Thyroid gland (tissue), 4 donors: ENCODE data around the gene TNIK. TPM values are rescaled to one million over a fixed set of nuclear protein-coding genes. Genes with fewer than 3 reads are reported as not detected.

Experiments
- DNase-seq, 2 donors: peaks; one replicate each; pipeline ENCODE4 v3.0.0-alpha.2; 2019
- H3K27ac ChIP-seq, 3 donors: fragments of 200-600 bp; sonication (generic); 1 replicate in 2 of 3; 2 replicates in 1 of 3; pipeline ENCODE4 v1.5.1; 2016 to 2019; ENCODE audit warnings: mild to moderate bottlenecking in 1 of 3, moderate library complexity in 1 of 3
- H3K27me3 ChIP-seq: fragments of 200-600 bp; sonication (generic); one replicate; pipeline ENCODE4 v1.5.1; 2019
- H3K36me3 ChIP-seq, 2 donors: fragments of 200-600 bp; sonication (generic); one replicate each; pipeline ENCODE4 v1.5.1; 2016 to 2019
- H3K4me1 ChIP-seq, 2 donors: fragments of 200-600 bp; sonication (generic); one replicate each; pipeline ENCODE4 v1.5.1; 2017 to 2019
- H3K4me3 ChIP-seq, 3 donors: fragments of 200-600 bp; sonication (generic); replicated peaks in 1 of 3; 1 replicate in 2 of 3; 2 replicates in 1 of 3; pipeline ENCODE4 v1.5.1; 2016; ENCODE audit warnings: mild to moderate bottlenecking in 1 of 3
- H3K9me3 ChIP-seq: fragments of 200-600 bp; sonication (generic); one replicate; pipeline ENCODE4 v1.5.1; 2017
- POLR2A ChIP-seq, 2 donors: fragments of 450-650 bp; IDR thresholded peaks; one replicate each; pipeline ENCODE4 v1.6.1; 2017; ENCODE audit warnings: antibody characterized with exemption in 2 of 2, mild to moderate bottlenecking in 2 of 2, moderate library complexity in 1 of 2
- WGBS, 2 donors: methylation state at CpG; one replicate each; pipeline ENCODE4 v1.1.5; 2017; 5-methylcytosine and 5-hydroxymethylcytosine counted together
- intact Hi-C: fragments of 100-400 bp; cut with DNase I; formaldehyde crosslinking; loops from one replicate; pipeline ENCODE4 v1.15.1; 2023
- total RNA-seq, 4 donors: library from RNA; depleted of rRNA; stranded (reverse); fragments of >200 nt; gene quantifications; one replicate each; pipeline ENCODE4 v1.2.3, GENCODE V29; 2016
- TF ChIP-seq, protein P1 (sequence below), 6 experiments: fragments of 200-600 bp in 3 of 6; fragments of 450-650 bp in 3 of 6; sonication (generic) in 3 of 6; IDR thresholded peaks; one replicate each; pipeline ENCODE4 v1.5.1; 2016 to 2019; ENCODE audit warnings: antibody characterized with exemption in 6 of 6, mild to moderate bottlenecking in 2 of 6, inconsistent platforms in 1 of 6, moderate library complexity in 1 of 6

Gene TNIK
- total RNA-seq, 4 donors from 2014 or later = 29.7 to 84.1 (median 48.9) TPM

DNA sequence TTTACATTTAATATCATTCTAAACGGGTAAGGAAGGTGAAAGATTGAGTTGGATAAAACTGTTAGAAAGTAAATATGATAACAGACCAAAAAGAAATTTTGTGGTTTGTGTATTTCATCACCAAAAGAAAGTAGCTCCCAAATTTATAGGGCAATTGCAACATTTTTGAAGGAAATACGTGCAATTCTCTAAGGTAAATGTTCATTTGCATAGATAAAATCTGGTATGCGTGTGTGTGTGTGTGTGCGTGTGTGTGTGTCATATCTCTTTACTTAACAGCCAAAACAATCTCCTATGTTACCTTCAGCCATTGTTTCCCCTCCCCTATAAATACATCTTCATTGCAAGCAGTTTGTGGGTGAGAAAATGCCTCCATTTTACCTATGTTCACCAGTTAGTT is 208.4 kb downstream of the TNIK start:
- H3K27me3 ChIP-seq = no peaks in the 10 kb centered on the region
- no peak overlapping the region for H3K4me3 ChIP-seq
- intact Hi-C loops = no loop called here
- no peaks in the 10 kb centered on the region for H3K36me3 ChIP-seq
- H3K4me1 ChIP-seq = peaks cover 7 to 10% of the 10 kb centered on the region in 2 donors
- no peak for DNase-seq
- no peak for TF ChIP-seq POLR2A (IDR thresholded peaks at IDR 0.05)
- TF ChIP-seq, protein P1, sequence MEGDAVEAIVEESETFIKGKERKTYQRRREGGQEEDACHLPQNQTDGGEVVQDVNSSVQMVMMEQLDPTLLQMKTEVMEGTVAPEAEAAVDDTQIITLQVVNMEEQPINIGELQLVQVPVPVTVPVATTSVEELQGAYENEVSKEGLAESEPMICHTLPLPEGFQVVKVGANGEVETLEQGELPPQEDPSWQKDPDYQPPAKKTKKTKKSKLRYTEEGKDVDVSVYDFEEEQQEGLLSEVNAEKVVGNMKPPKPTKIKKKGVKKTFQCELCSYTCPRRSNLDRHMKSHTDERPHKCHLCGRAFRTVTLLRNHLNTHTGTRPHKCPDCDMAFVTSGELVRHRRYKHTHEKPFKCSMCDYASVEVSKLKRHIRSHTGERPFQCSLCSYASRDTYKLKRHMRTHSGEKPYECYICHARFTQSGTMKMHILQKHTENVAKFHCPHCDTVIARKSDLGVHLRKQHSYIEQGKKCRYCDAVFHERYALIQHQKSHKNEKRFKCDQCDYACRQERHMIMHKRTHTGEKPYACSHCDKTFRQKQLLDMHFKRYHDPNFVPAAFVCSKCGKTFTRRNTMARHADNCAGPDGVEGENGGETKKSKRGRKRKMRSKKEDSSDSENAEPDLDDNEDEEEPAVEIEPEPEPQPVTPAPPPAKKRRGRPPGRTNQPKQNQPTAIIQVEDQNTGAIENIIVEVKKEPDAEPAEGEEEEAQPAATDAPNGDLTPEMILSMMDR (IDR thresholded peaks at IDR 0.05) = no peak
- H3K9me3 ChIP-seq = no peaks in the 10 kb centered on the region
- WGBS, 2 donors = 79 to 94% methylated on average over 4 of the region's 4 CpGs
- no peak overlapping the region for H3K27ac ChIP-seq

DNA sequence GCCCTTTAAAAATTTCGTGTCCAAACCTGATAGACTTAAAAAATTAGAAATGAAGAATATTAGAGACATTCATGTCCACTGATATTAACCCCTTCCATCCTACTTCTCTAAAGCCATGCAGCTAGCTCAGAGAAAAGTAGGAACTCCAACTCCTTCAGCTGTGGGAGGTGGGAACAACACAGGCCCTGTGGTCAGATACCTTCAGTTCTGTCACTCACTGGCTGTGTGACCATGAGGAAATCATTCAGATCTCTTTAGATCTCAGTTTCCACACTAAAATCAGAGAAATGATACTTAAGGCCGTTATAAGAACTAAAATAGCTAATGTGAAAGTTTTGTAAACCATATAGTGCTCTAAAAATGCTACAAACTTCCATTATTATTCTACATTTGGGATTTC is 209.8 kb downstream of the TNIK start:
- intact Hi-C loops = no loop called here
- no peaks in the 10 kb centered on the region for H3K27me3 ChIP-seq
- TF ChIP-seq, protein P1 (IDR thresholded peaks at IDR 0.05) = no peak
- TF ChIP-seq POLR2A (IDR thresholded peaks at IDR 0.05) = no peak
- H3K27ac ChIP-seq = no peak overlapping the region
- H3K36me3 ChIP-seq = no peaks in the 10 kb centered on the region
- WGBS, 2 donors = 93 to 94% methylated on average over 2 of the region's 2 CpGs
- H3K4me1 ChIP-seq = peaks cover 2 to 4% of the 10 kb centered on the region in 2 donors
- H3K9me3 ChIP-seq = no peaks in the 10 kb centered on the region
- DNase-seq = no peak
- H3K4me3 ChIP-seq = no peak overlapping the region

DNA sequence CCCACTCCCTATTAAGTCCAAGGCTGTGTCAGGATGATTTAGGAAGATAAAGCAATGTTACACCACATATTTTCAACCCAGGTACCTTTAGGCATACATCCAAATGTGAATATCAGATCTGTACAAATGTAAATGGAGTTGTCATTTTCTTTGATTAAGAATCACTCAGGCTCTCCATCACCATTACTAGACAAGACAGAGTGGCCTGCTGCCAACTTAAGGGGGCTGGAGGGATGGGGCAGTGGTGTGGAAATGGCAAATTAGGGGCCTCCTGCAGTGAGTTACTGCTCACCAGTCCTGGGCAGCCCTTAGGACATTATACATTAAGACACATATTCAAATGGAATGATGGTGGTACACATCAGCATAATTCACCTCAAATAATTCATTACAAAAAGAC is 211.0 kb downstream of the TNIK start:
- Histone ChIP-seq H3K4me1 (no peaks in the 10 kb centered on the region), H3K27ac (no peak overlapping the region), H3K36me3 (no peaks in the 10 kb centered on the region), H3K4me3 (no peak overlapping the region), H3K27me3 (no peaks in the 10 kb centered on the region), H3K9me3 (no peaks in the 10 kb centered on the region)
- TF ChIP-seq POLR2A (IDR thresholded peaks at IDR 0.05) = no peak
- TF ChIP-seq, protein P1 (IDR thresholded peaks at IDR 0.05) = no peak
- intact Hi-C loops = no loop called here
- DNase-seq = no peak

DNA sequence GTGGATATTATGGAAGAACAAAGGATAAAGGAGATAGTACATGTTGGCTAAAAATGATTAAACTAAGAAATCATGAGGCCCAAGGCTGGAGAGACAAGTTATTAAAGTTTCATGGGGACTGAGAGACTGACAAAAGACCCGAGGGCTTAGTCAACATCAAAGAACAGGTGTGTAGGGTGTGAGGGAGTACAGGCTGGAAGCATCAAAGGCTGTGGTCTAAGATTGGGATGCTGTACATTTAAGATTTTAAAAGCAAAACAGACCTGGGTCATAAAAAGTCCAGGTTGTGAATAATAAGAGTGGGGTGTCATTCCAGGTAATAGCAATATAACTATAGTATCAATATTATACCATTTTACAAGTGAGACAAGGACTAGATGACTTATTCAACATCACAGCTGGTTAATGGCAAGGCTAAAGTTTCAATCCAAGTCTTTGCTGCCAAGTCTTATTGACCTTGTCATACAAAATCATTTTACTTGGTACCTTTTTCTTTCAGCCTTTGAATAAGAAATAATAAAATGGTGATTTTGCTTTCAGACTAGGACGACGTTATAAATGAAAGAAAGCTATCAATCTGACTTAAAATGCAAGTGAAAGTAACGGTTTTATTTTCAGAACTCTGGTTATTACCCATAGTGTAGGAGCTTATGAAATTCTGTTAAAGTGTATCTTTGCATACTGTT is 211.6 kb downstream of the TNIK start:
- intact Hi-C loops = no loop called here
- DNase-seq = no peak
- WGBS, 2 donors = 87 to 88% methylated on average over 4 of the region's 4 CpGs
- Histone ChIP-seq H3K27me3 (no peaks in the 10 kb centered on the region), H3K4me1 (no peaks in the 10 kb centered on the region), H3K4me3 (no peak overlapping the region), H3K9me3 (no peaks in the 10 kb centered on the region), H3K27ac (no peak overlapping the region), H3K36me3 (no peaks in the 10 kb centered on the region)
- TF ChIP-seq, protein P1 (IDR thresholded peaks at IDR 0.05) = no peak
- no peak for TF ChIP-seq POLR2A (IDR thresholded peaks at IDR 0.05)

DNA sequence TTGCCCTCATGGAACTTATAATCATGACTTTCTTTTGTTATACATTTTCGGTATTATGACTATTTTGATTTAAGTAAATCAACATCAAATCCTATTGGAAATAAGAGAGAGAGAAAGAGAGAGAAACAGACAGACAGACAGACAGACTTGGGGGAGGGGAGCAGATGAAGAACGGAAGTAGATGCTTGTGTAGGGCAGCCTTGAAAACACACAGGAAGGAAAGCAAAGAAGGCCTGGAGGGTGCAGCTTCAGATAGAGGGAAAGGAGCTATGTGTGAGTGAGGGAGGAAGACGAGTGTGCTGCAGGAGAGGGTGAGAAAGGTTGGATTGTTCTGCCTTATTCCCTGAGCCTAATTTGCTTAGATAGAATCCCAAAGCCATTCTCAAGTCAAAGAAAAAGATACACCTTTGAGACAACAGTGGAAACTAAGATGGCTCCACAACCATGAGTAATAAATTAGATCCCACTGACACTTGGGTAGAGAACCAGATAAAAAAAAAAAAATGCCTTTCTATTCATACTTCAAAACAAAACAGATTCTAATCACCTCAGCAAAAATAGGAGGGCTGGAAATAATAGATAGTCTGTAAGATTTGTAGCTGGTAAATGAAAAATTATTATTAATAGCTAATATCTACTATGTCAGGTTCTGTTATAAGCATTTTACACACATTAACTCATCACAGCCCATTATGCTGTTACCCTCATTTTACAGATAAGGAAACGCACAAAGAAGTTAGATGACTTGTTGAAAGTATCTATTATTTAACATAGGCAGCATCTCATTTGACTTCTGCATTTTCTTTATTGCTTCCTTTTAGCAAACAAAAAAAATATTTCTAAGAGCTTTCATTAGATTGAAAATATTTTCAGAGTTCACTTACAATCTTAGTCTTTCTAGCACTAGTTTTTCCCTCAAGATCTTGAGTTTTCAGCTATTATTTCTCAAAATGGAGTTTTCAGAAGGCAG is 214.1 kb downstream of the TNIK start:
- Histone ChIP-seq H3K27me3 (no peaks in the 10 kb centered on the region), H3K27ac (no peak overlapping the region), H3K4me3 (no peak overlapping the region), H3K9me3 (no peaks in the 10 kb centered on the region), H3K36me3 (no peaks in the 10 kb centered on the region), H3K4me1 (no peaks in the 10 kb centered on the region)
- no peak for DNase-seq
- TF ChIP-seq POLR2A (IDR thresholded peaks at IDR 0.05) = no peak
- TF ChIP-seq, protein P1 (IDR thresholded peaks at IDR 0.05) = no peak
- 88 to 89% methylated on average over 4 of the region's 4 CpGs for WGBS, 2 donors
- intact Hi-C loops = no loop called here
